Astrocyte (in vitro differentiated cells and primary cell): Measurements from ENCODE around the gene SHCBP1. TPM values are rescaled to one million over a fixed set of nuclear protein-coding genes. Genes with fewer than 3 reads are reported as not detected.

Source experiments
- DNase-seq: peaks from one replicate; pipeline ENCODE4 v3.0.0-alpha.2; 2010; ENCODE audit warnings: low read depth
- FAIRE-seq: peaks from 2 replicates; lab custom pipeline; 2011; peaks lifted over from hg19 to GRCh38; lab: Jason Lieb, UNC
- H2AFZ ChIP-seq: 2 replicates; pipeline ENCODE4 v1.6.0; 2012; ENCODE audit warnings: low read depth, low read length, inconsistent platforms
- H3K27ac ChIP-seq: 2 replicates; pipeline ENCODE4 v1.5.1; 2011; ENCODE audit warnings: low read depth, low read length, inconsistent platforms
- H3K27me3 ChIP-seq: 2 replicates; pipeline ENCODE4 v1.6.0; 2011; ENCODE audit warnings: low read length, inconsistent platforms; ENCODE audit not compliant: insufficient read depth
- H3K36me3 ChIP-seq: 2 replicates; pipeline ENCODE4 v1.5.1; 2011; ENCODE audit warnings: low read length, inconsistent platforms; ENCODE audit not compliant: insufficient read depth
- H3K4me1 ChIP-seq: 2 replicates; pipeline ENCODE4 v1.5.1; 2011; ENCODE audit warnings: low read length, inconsistent platforms; ENCODE audit not compliant: insufficient read depth
- H3K4me2 ChIP-seq: 2 replicates; pipeline ENCODE4 v1.6.0; 2012; ENCODE audit warnings: low read length, inconsistent platforms
- H3K4me3 ChIP-seq: 2 replicates; pipeline ENCODE4 v1.5.1; 2011; ENCODE audit warnings: low read depth, mild to moderate bottlenecking, low read length, inconsistent platforms; ENCODE audit not compliant: insufficient read depth
- H3K79me2 ChIP-seq: 2 replicates; pipeline ENCODE4 v1.6.0; 2012; ENCODE audit warnings: mild to moderate bottlenecking, low read length, inconsistent platforms; ENCODE audit not compliant: insufficient read depth
- H3K9ac ChIP-seq: 2 replicates; pipeline ENCODE4 v1.6.0; 2012; ENCODE audit warnings: mild to moderate bottlenecking, low read length, inconsistent platforms
- H3K9me3 ChIP-seq: 2 replicates; pipeline ENCODE4 v1.5.1; 2012; ENCODE audit warnings: low read depth, mild to moderate bottlenecking, low read length, inconsistent platforms; ENCODE audit not compliant: insufficient read depth
- H4K20me1 ChIP-seq: 2 replicates; pipeline ENCODE4 v1.6.0; 2012; ENCODE audit warnings: low read length, inconsistent platforms; ENCODE audit not compliant: insufficient read depth
- H3K27ac Mint-ChIP-seq: one replicate; pipeline ENCODE4 v1.8.0; 2021; ENCODE audit warnings: mild to moderate bottlenecking, mixed read lengths; ENCODE audit not compliant: unreplicated experiment
- H3K27me3 Mint-ChIP-seq: one replicate; pipeline ENCODE4 v1.8.0; 2021; ENCODE audit warnings: low read depth, mixed read lengths; ENCODE audit not compliant: unreplicated experiment
- H3K36me3 Mint-ChIP-seq: one replicate; pipeline ENCODE4 v1.8.0; 2021; ENCODE audit warnings: low read depth, mixed read lengths; ENCODE audit not compliant: unreplicated experiment
- H3K4me1 Mint-ChIP-seq: one replicate; pipeline ENCODE4 v1.8.0; 2021; ENCODE audit warnings: low read depth, mixed read lengths; ENCODE audit not compliant: unreplicated experiment
- H3K4me3 Mint-ChIP-seq: one replicate; pipeline ENCODE4 v1.8.0; 2021; ENCODE audit warnings: mild to moderate bottlenecking, moderate library complexity, mixed read lengths; ENCODE audit not compliant: unreplicated experiment
- H3K9me3 Mint-ChIP-seq: one replicate; pipeline ENCODE4 v1.8.0; 2021; ENCODE audit warnings: mild to moderate bottlenecking, mixed read lengths; ENCODE audit not compliant: unreplicated experiment
- CTCF ChIP-seq: IDR thresholded peaks from 2 replicates; pipeline ENCODE4 v1.5.1; 2011; ENCODE audit warnings: low read depth, mild to moderate bottlenecking, inconsistent platforms, low read length, moderate library complexity; ENCODE audit not compliant: insufficient read depth
- EZH2 ChIP-seq: IDR thresholded peaks from 2 replicates; pipeline ENCODE4 v1.6.1; 2012; ENCODE audit warnings: mild to moderate bottlenecking, low read length, inconsistent platforms; ENCODE audit not compliant: insufficient read depth
- total RNA-seq: library from RNA; stranded (reverse); gene quantifications from 2 replicates; pipeline ENCODE4 v1.2.1, GENCODE V29; 2021

SHCBP1 gene
- total RNA-seq, 1 donor from 2014 or later, result 3.4 TPM

- peaks cover 6% of the 10 kb centered on the region for H3K4me1 ChIP-seq
- H3K27ac ChIP-seq, result no peak overlapping the region
- no peaks in the 10 kb centered on the region for H4K20me1 ChIP-seq
- no peaks in the 10 kb centered on the region for H3K9me3 ChIP-seq
- Mint-ChIP-seq H3K4me3 (no peak overlapping the region), H3K4me1 (peaks cover 22% of the 10 kb centered on the region), H3K27ac (peak overlapping the region; percentile 64), H3K36me3 (peaks cover 4% of the 10 kb centered on the region), H3K9me3 (peaks cover 12% of the 10 kb centered on the region), H3K27me3 (peaks cover 3% of the 10 kb centered on the region)
- H3K79me2 ChIP-seq, result no peaks in the 10 kb centered on the region
- H3K4me2 ChIP-seq, result peak overlapping the region; percentile 47
- no peak for TF ChIP-seq CTCF
- no peak overlapping the region for H3K4me3 ChIP-seq
- no peak overlapping the region for H2AFZ ChIP-seq
- no peaks in the 10 kb centered on the region for H3K27me3 ChIP-seq
- no peak overlapping the region for H3K9ac ChIP-seq
- H3K36me3 ChIP-seq, result no peaks in the 10 kb centered on the region
- FAIRE-seq, result no peak
- peak; percentile 58 for DNase-seq
These were observed 18.1 kb upstream of the SHCBP1 start for GRCh38 chr16:46638947-46639925.

GRCh38 chr16:46632778-46633733, 11.9 kb upstream of the SHCBP1 start:
- Histone ChIP-seq H4K20me1 (no peaks in the 10 kb centered on the region), H3K9ac (no peak overlapping the region), H3K4me1 (no peaks in the 10 kb centered on the region), H3K79me2 (no peaks in the 10 kb centered on the region), H3K4me2 (no peak overlapping the region), H3K9me3 (no peaks in the 10 kb centered on the region), H3K36me3 (no peaks in the 10 kb centered on the region), H2AFZ (no peak overlapping the region), H3K27me3 (no peaks in the 10 kb centered on the region), H3K4me3 (no peak overlapping the region), H3K27ac (no peak overlapping the region)
- Mint-ChIP-seq H3K36me3 (peaks cover 4% of the 10 kb centered on the region), H3K4me3 (no peak overlapping the region), H3K9me3 (peaks cover 2% of the 10 kb centered on the region), H3K27ac (no peak overlapping the region), H3K27me3 (peaks cover 9% of the 10 kb centered on the region), H3K4me1 (peaks cover 6% of the 10 kb centered on the region)
- FAIRE-seq (no peak), DNase-seq (no peak)
- TF ChIP-seq CTCF, result no peak
- TF ChIP-seq EZH2, result no peak
